GM12878 (cell line): ENCODE data around the gene RAB35. TPM values are rescaled to one million over a fixed set of nuclear protein-coding genes. Genes with fewer than 3 reads are reported as not detected.

ENCODE experiments used
- ATAC-seq: fragments of 200-7000 bp; cut with Tn5 transposase; 3 replicates; pipeline ENCODE4 v1.9.1; 2020; ENCODE audit warnings: mild to moderate bottlenecking, moderate library complexity
- BruUV-seq: library from RNA; stranded (reverse); fragments of 400-500 nt; replicated peaks from 2 replicates; lab custom pipeline; 2021; lab: Mats Ljungman, UMichigan
- CTCF ChIA-PET: fragments of 300-600 bp; sonication (Branson Sonifier 250); formaldehyde crosslinking; extraction: SDS; loops from one replicate; lab custom pipeline; 2021; ENCODE audit warnings: inconsistent platforms; lab: Yijun Ruan, JAX
- POLR2A ChIA-PET: fragments of 350-600 bp; formaldehyde crosslinking; extraction: SDS; loops from one replicate; lab custom pipeline; 2021; ENCODE audit warnings: inconsistent platforms; lab: Charles Lee
- RAD21 ChIA-PET: fragments of 300-600 bp; sonication (Branson Sonifier 250); formaldehyde crosslinking; loops from one replicate; lab custom pipeline; 2023; ENCODE audit warnings: antibody characterized with exemption; ENCODE audit not compliant: unreplicated experiment; lab: Charles Lee
- SMC1A ChIA-PET: fragments of 300-600 bp; sonication (Branson Sonifier 250); formaldehyde crosslinking; loops from one replicate; lab custom pipeline; 2023; ENCODE audit not compliant: unreplicated experiment, uncharacterized antibody; lab: Charles Lee
- DNase-seq: peaks from one replicate; pipeline ENCODE4 v3.0.0-alpha.2; 2011; ENCODE audit warnings: low read depth, low spot score
- FAIRE-seq: peaks from 3 replicates; lab custom pipeline; 2011; peaks lifted over from hg19 to GRCh38; lab: Jason Lieb, UNC
- H2AFZ ChIP-seq: 2 replicates; pipeline ENCODE4 v1.6.0; 2011; ENCODE audit warnings: low read depth, low read length, control low read depth; ENCODE audit not compliant: control insufficient read depth
- H3K27ac ChIP-seq: 2 replicates; pipeline ENCODE4 v1.5.1; 2011; ENCODE audit warnings: control low read depth; ENCODE audit not compliant: control insufficient read depth, insufficient read depth
- H3K27me3 ChIP-seq, 2 experiments: replicated peaks in 1 of 2; 2 replicates each; pipeline versions ENCODE4 v1.6.0 to v1.6.1; 2011; ENCODE audit warnings: low read length in 1 of 2; ENCODE audit not compliant: control insufficient read depth in 2 of 2, insufficient read depth in 2 of 2
- H3K36me3 ChIP-seq, 2 experiments: 2 replicates each; pipeline ENCODE4 v1.5.1; 2011; ENCODE audit warnings: low read length in 1 of 2; ENCODE audit not compliant: control insufficient read depth in 2 of 2, insufficient read depth in 2 of 2
- H3K4me1 ChIP-seq: 2 replicates; pipeline ENCODE4 v1.6.1; 2011; ENCODE audit warnings: mild to moderate bottlenecking, low read length, moderate library complexity, mixed read lengths; ENCODE audit not compliant: control insufficient read depth, insufficient read depth
- H3K4me2 ChIP-seq: 2 replicates; pipeline ENCODE4 v1.6.0; 2011; ENCODE audit warnings: control low read depth; ENCODE audit not compliant: control insufficient read depth, insufficient read depth
- H3K4me3 ChIP-seq: fragments of 200-600 bp; sonication (generic); 2 replicates; pipeline ENCODE4 v1.5.1; 2016
- H3K79me2 ChIP-seq: 2 replicates; pipeline ENCODE4 v1.6.0; 2011; ENCODE audit warnings: low read length; ENCODE audit not compliant: control insufficient read depth, insufficient read depth
- H3K9ac ChIP-seq: 2 replicates; pipeline ENCODE4 v1.8.0; 2011; ENCODE audit warnings: low read length, control low read depth, mixed read lengths; ENCODE audit not compliant: control insufficient read depth, insufficient read depth
- H3K9me3 ChIP-seq: replicated peaks from 3 replicates; pipeline ENCODE4 v1.5.1; 2011; ENCODE audit warnings: mild to moderate bottlenecking, low read length; ENCODE audit not compliant: control insufficient read depth, insufficient read depth
- H4K20me1 ChIP-seq: 2 replicates; pipeline ENCODE4 v1.6.0; 2011; ENCODE audit not compliant: control insufficient read depth, insufficient read depth
- EED ChIP-seq: sonication (generic); IDR thresholded peaks from 2 replicates; pipeline ENCODE4 v1.6.1; 2016; ENCODE audit warnings: antibody characterized with exemption, low read depth
- GABPA ChIP-seq: IDR thresholded peaks from 2 replicates; pipeline ENCODE4 v1.6.1; 2014; ENCODE audit warnings: antibody characterized with exemption, low read depth, mild to moderate bottlenecking, inconsistent platforms
- HCFC1 ChIP-seq: fragments of 150-350 bp; IDR thresholded peaks from 2 replicates; pipeline ENCODE4 v1.6.1; 2014; ENCODE audit warnings: low read length
- IKZF1 ChIP-seq: fragments of 450-650 bp; conservative IDR thresholded peaks from 2 replicates; pipeline ENCODE4 v1.6.1; 2017; ENCODE audit warnings: antibody characterized with exemption, mild to moderate bottlenecking
- MEF2A ChIP-seq: IDR thresholded peaks from 2 replicates; pipeline ENCODE4 v1.6.1; 2011; ENCODE audit warnings: low read depth, mild to moderate bottlenecking, low read length, moderate library complexity; ENCODE audit not compliant: insufficient read depth
- RAD21 ChIP-seq: IDR thresholded peaks from 2 replicates; pipeline ENCODE4 v1.6.1; 2011; ENCODE audit warnings: mild to moderate bottlenecking, low read depth, low read length, moderate library complexity; ENCODE audit not compliant: insufficient read depth
- RB1 ChIP-seq: fragments of 450-650 bp; formaldehyde crosslinking; IDR thresholded peaks from 2 replicates; pipeline ENCODE4 v1.6.1; 2017; ENCODE audit warnings: mild to moderate bottlenecking, borderline replicate concordance
- SUPT20H ChIP-seq: IDR thresholded peaks from 2 replicates; pipeline ENCODE4 v1.6.1; 2011; ENCODE audit warnings: low read depth, mild to moderate bottlenecking, low read length, moderate library complexity, borderline replicate concordance; ENCODE audit not compliant: control insufficient read depth
- YBX1 ChIP-seq: fragments of 450-650 bp; IDR thresholded peaks from 2 replicates; pipeline ENCODE4 v1.6.1; 2016; ENCODE audit warnings: antibody characterized with exemption
- in situ Hi-C: fragments of 300-500 bp; cut with MboI; formaldehyde crosslinking; loops from 9 replicates; pipeline ENCODE4 v1.14.3; 2018; ENCODE audit warnings: mixed read lengths
- intact Hi-C: fragments of 100-400 bp; cut with micrococcal nuclease; formaldehyde crosslinking; loops from one replicate; pipeline ENCODE4 v1.14.2; 2022; ENCODE audit not compliant: unreplicated experiment
- polyA plus RNA-seq, 11 experiments: library from polyadenylated mRNA; depleted of rRNA in 4 of 11; unstranded in 6 of 11; stranded (reverse) in 5 of 11; fragments of >200 nt; fragmentation: Nextera tagmentation in 4 of 11; fragmentation: Illumina TruSeq in 1 of 11; extraction: Ambion mirVana in 4 of 11; extraction: Trizol in 1 of 11; gene quantifications; 1 replicate in 1 of 11; 2 replicates in 10 of 11; pipeline versions ENCODE4 v1.2.1 to v1.2.3, GENCODE V29; 2011 to 2016; ENCODE audit warnings: inconsistent platforms in 2 of 11, missing spikeins in 2 of 11, low read depth in 1 of 11
- total RNA-seq, 4 experiments: library from RNA; depleted of rRNA in 3 of 4; stranded (reverse); fragments of >200 nt in 3 of 4; fragmentation: Illumina TruSeq in 1 of 4; extraction: Trizol in 1 of 4; gene quantifications; 2 replicates each; pipeline versions ENCODE4 v1.2.1 to v1.2.3, GENCODE V29; 2013 to 2021
- TF ChIP-seq, protein P1 (sequence below): fragments of 150-350 bp; IDR thresholded peaks from 2 replicates; pipeline ENCODE4 v1.6.1; 2016; ENCODE audit warnings: low read depth, low read length
- TF ChIP-seq, protein P2 (sequence below): fragments of 450-650 bp; IDR thresholded peaks from 2 replicates; pipeline ENCODE4 v1.6.1; 2017; ENCODE audit warnings: low read depth, mild to moderate bottlenecking, moderate library complexity
- TF ChIP-seq, protein P3 (sequence below): fragments of 450-650 bp; IDR thresholded peaks from 2 replicates; pipeline ENCODE4 v1.6.1; 2017; ENCODE audit warnings: mild to moderate bottlenecking, low read depth, inconsistent platforms; ENCODE audit not compliant: poor library complexity, severe bottlenecking
- TF ChIP-seq, protein P4 (sequence below): IDR thresholded peaks from 2 replicates; pipeline ENCODE4 v1.6.1; 2011; ENCODE audit warnings: mild to moderate bottlenecking, low read depth, low read length, moderate library complexity; ENCODE audit not compliant: insufficient replicate concordance

Gene RAB35
- total and polyA plus RNA-seq, 10 of the 15 experiments (the other 5 are each of a cell fraction or from before 2014, with no cell fraction given): 0.76 to 99.2 (median 43.8) TPM

DNA sequence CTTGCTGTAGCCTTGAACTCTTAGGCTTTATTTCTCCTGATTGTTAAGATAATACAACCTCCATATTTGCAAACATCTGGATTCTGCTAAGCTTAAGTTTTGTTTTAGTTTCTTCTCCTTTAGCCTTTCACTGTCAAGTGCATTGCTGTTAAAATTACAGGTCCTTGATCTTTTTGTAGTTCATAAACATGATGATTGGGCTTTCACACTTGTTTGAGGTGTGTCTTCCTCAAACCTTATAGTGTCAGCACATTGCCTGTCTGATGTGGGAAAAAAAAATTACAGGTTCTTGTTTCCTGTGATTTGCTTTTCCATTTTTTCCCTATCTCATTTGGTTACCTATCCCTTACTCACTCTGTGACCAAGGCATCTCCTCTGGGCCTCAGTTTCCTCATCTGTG is 68.3 kb downstream of the RAB35 start:
- ATAC-seq (no peak), FAIRE-seq (no peak), DNase-seq (no peak)
- in situ Hi-C loops: no loop called here
- no peaks in the 10 kb centered on the region for H3K79me2 ChIP-seq
- SMC1A ChIA-PET: interaction anchor here (1.1 to 1.8 kb wide), 3 partner anchors 12 to 58 kb away, joined by 3 to 4 read pairs (median 3); no protein-coding TSS in a partner anchor
- POLR2A ChIA-PET: interaction anchor here (0.6 kb wide), 1 partner anchor 603 kb away, joined by 3 read pairs; no protein-coding TSS in a partner anchor
- H2AFZ ChIP-seq: no peak overlapping the region
- H3K27ac ChIP-seq: no peak overlapping the region
- H3K4me3 ChIP-seq: no peak overlapping the region
- no peaks in the 10 kb centered on the region for H3K9me3 ChIP-seq
- H3K9ac ChIP-seq: no peak overlapping the region
- no peaks in the 10 kb centered on the region for H4K20me1 ChIP-seq
- intact Hi-C loops: no loop called here
- CTCF ChIA-PET: interaction anchor here (1.1 to 1.3 kb wide), 3 partner anchors 9 to 14 kb away, joined by 4 read pairs; no protein-coding TSS in a partner anchor
- no peak for TF ChIP-seq RB1
- TF ChIP-seq, protein P1, sequence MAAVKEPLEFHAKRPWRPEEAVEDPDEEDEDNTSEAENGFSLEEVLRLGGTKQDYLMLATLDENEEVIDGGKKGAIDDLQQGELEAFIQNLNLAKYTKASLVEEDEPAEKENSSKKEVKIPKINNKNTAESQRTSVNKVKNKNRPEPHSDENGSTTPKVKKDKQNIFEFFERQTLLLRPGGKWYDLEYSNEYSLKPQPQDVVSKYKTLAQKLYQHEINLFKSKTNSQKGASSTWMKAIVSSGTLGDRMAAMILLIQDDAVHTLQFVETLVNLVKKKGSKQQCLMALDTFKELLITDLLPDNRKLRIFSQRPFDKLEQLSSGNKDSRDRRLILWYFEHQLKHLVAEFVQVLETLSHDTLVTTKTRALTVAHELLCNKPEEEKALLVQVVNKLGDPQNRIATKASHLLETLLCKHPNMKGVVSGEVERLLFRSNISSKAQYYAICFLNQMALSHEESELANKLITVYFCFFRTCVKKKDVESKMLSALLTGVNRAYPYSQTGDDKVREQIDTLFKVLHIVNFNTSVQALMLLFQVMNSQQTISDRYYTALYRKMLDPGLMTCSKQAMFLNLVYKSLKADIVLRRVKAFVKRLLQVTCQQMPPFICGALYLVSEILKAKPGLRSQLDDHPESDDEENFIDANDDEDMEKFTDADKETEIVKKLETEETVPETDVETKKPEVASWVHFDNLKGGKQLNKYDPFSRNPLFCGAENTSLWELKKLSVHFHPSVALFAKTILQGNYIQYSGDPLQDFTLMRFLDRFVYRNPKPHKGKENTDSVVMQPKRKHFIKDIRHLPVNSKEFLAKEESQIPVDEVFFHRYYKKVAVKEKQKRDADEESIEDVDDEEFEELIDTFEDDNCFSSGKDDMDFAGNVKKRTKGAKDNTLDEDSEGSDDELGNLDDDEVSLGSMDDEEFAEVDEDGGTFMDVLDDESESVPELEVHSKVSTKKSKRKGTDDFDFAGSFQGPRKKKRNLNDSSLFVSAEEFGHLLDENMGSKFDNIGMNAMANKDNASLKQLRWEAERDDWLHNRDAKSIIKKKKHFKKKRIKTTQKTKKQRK: no peak
- no peak for TF ChIP-seq EED
- no peak for TF ChIP-seq RAD21
- no peak for TF ChIP-seq MEF2A
- TF ChIP-seq, protein P2, sequence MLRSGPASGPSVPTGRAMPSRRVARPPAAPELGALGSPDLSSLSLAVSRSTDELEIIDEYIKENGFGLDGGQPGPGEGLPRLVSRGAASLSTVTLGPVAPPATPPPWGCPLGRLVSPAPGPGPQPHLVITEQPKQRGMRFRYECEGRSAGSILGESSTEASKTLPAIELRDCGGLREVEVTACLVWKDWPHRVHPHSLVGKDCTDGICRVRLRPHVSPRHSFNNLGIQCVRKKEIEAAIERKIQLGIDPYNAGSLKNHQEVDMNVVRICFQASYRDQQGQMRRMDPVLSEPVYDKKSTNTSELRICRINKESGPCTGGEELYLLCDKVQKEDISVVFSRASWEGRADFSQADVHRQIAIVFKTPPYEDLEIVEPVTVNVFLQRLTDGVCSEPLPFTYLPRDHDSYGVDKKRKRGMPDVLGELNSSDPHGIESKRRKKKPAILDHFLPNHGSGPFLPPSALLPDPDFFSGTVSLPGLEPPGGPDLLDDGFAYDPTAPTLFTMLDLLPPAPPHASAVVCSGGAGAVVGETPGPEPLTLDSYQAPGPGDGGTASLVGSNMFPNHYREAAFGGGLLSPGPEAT: no peak
- TF ChIP-seq IKZF1: no peak
- no peak for TF ChIP-seq HCFC1
- no peak for TF ChIP-seq SUPT20H
- TF ChIP-seq, protein P3, sequence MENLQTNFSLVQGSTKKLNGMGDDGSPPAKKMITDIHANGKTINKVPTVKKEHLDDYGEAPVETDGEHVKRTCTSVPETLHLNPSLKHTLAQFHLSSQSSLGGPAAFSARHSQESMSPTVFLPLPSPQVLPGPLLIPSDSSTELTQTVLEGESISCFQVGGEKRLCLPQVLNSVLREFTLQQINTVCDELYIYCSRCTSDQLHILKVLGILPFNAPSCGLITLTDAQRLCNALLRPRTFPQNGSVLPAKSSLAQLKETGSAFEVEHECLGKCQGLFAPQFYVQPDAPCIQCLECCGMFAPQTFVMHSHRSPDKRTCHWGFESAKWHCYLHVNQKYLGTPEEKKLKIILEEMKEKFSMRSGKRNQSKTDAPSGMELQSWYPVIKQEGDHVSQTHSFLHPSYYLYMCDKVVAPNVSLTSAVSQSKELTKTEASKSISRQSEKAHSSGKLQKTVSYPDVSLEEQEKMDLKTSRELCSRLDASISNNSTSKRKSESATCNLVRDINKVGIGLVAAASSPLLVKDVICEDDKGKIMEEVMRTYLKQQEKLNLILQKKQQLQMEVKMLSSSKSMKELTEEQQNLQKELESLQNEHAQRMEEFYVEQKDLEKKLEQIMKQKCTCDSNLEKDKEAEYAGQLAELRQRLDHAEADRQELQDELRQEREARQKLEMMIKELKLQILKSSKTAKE: no peak
- no peak for TF ChIP-seq GABPA
- TF ChIP-seq, protein P4, sequence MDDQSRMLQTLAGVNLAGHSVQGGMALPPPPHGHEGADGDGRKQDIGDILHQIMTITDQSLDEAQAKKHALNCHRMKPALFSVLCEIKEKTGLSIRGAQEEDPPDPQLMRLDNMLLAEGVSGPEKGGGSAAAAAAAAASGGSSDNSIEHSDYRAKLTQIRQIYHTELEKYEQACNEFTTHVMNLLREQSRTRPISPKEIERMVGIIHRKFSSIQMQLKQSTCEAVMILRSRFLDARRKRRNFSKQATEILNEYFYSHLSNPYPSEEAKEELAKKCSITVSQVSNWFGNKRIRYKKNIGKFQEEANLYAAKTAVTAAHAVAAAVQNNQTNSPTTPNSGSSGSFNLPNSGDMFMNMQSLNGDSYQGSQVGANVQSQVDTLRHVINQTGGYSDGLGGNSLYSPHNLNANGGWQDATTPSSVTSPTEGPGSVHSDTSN: no peak
- no peak for TF ChIP-seq YBX1
- no peaks in the 10 kb centered on the region for H3K27me3 ChIP-seq
- no peaks in the 10 kb centered on the region for H3K36me3 ChIP-seq
- RAD21 ChIA-PET: interaction anchor here (1.4 kb wide), 1 partner anchor 13 kb away, joined by 3 read pairs; no protein-coding TSS in a partner anchor
- no peak overlapping the region for H3K4me2 ChIP-seq
- no peaks in the 10 kb centered on the region for H3K4me1 ChIP-seq
- BruUV-seq: no TSS peak
